HG03558 (cell line): ENCODE measurements around the gene METAP1D.

Experiments
- ATAC-seq: cut with Tn5 transposase; IDR thresholded peaks from one replicate; pipeline ENCODE4 v1.9.1; 2021; ENCODE audit warnings: moderate number of reproducible peaks; ENCODE audit not compliant: unreplicated experiment; ENCODE audit errors: extremely low read depth

METAP1D gene

GRCh38 chr2:172089005-172089504, 89.3 kb downstream of the METAP1D start:
- ATAC-seq: no peak

- ATAC-seq: no peak
These were observed 89.9 kb downstream of the METAP1D start for GRCh38 chr2:172089633-172090032.

- no peak for ATAC-seq
These were observed 90.5 kb downstream of the METAP1D start for GRCh38 chr2:172090044-172090961.

GRCh38 chr2:172091000-172091641, 91.4 kb downstream of the METAP1D start:
- ATAC-seq: no peak

- no peak for ATAC-seq
These were observed 92.2 kb downstream of the METAP1D start for GRCh38 chr2:172091761-172092566.

- ATAC-seq: no peak
These were observed 93.1 kb downstream of the METAP1D start for GRCh38 chr2:172092716-172093415.

GRCh38 chr2:172093416-172094293, 93.9 kb downstream of the METAP1D start:
- ATAC-seq: no peak

- no peak for ATAC-seq
These were observed 94.8 kb downstream of the METAP1D start for GRCh38 chr2:172094294-172095145.

- no peak for ATAC-seq
These were observed 95.6 kb downstream of the METAP1D start for GRCh38 chr2:172095146-172095904.

GRCh38 chr2:172095905-172096625, 96.3 kb downstream of the METAP1D start:
- no peak for ATAC-seq

GRCh38 chr2:172096626-172097547, 97.1 kb downstream of the METAP1D start:
- ATAC-seq: no peak

- no peak for ATAC-seq
These were observed 97.9 kb downstream of the METAP1D start for GRCh38 chr2:172097557-172098131.

- no peak for ATAC-seq
These were observed 98.5 kb downstream of the METAP1D start for GRCh38 chr2:172098287-172098649.

- ATAC-seq: no peak
These were observed 99.1 kb downstream of the METAP1D start for GRCh38 chr2:172098650-172099471.
